Activated CD8-positive, alpha-beta T cell treated with anti-CD3 and anti-CD28 coated beads, Interleukin-2, amount 10 ng/mL, durations not matched to agents 7 days and 5 days (primary cell): ENCODE data around the gene ATP10A. TPM values are rescaled to one million over a fixed set of nuclear protein-coding genes. Genes with fewer than 3 reads are reported as not detected.

ENCODE experiments used
- ATAC-seq: fragments of 150-1000 bp; cut with Tn5 transposase; one replicate; pipeline ENCODE4 v1.10.0; 2021; ENCODE audit warnings: moderate library complexity
- CTCF ChIA-PET: fragments of 350-600 bp; sonication (Branson Sonifier 250); formaldehyde crosslinking; loops from one replicate; lab custom pipeline; 2021; ENCODE audit warnings: antibody characterized with exemption; lab: Charles Lee
- POLR2A ChIA-PET: fragments of 350-600 bp; sonication (Branson Sonifier 250); formaldehyde crosslinking; loops from one replicate; lab custom pipeline; 2021; ENCODE audit warnings: antibody characterized with exemption; lab: Charles Lee
- DNase-seq: peaks from one replicate; pipeline ENCODE4 v3.0.0-alpha.2; 2020
- H3K27ac Mint-ChIP-seq: one replicate; pipeline ENCODE4 v1.8.0; 2021; ENCODE audit warnings: mild to moderate bottlenecking, mixed read lengths
- H3K27me3 Mint-ChIP-seq: one replicate; pipeline ENCODE4 v1.8.0; 2021; ENCODE audit warnings: low read depth, mixed read lengths
- H3K36me3 Mint-ChIP-seq: one replicate; pipeline ENCODE4 v1.8.0; 2021; ENCODE audit warnings: low read depth, mixed read lengths
- H3K4me1 Mint-ChIP-seq: one replicate; pipeline ENCODE4 v1.8.0; 2021; ENCODE audit warnings: low read depth, mixed read lengths
- H3K4me3 Mint-ChIP-seq: one replicate; pipeline ENCODE4 v1.8.0; 2021; ENCODE audit warnings: mild to moderate bottlenecking, mixed read lengths
- H3K9me3 Mint-ChIP-seq: one replicate; pipeline ENCODE4 v1.8.0; 2022; ENCODE audit warnings: mixed read lengths; ENCODE audit not compliant: insufficient read depth
- total RNA-seq, 2 experiments: library from RNA; stranded (reverse); gene quantifications; one replicate each; pipeline ENCODE4 v1.2.3, GENCODE V29; 2021

Gene ATP10A
- total RNA-seq, 2 experiments from 2014 or later, result 53.8 to 58.9 TPM

- Mint-ChIP-seq H3K4me1 (peaks cover 15% of the 10 kb centered on the region), H3K27me3 (no peaks in the 10 kb centered on the region), H3K36me3 (peaks cover 6% of the 10 kb centered on the region), H3K4me3 (no peak overlapping the region), H3K27ac (no peak overlapping the region), H3K9me3 (no peaks in the 10 kb centered on the region)
- ATAC-seq (no peak), DNase-seq (no peak)
- CTCF ChIA-PET, result interaction anchor here (0.9 to 1.7 kb wide), 3 partner anchors 14 to 194 kb away, joined by 3 to 8 read pairs (median 3); no protein-coding TSS in a partner anchor
- POLR2A ChIA-PET, result interaction anchor here (0.6 kb wide), 1 partner anchor 122 kb away, joined by 3 read pairs; no protein-coding TSS in a partner anchor
These were observed 122.5 kb downstream of the ATP10A start for GRCh38 chr15:25740383-25741255.

- H3K9me3 Mint-ChIP-seq, result no peaks in the 10 kb centered on the region
- ChIA-PET POLR2A (interaction anchor here (0.6 kb wide), 1 partner anchor 122 kb away, joined by 3 read pairs; no protein-coding TSS in a partner anchor), CTCF (interaction anchor here (0.7 to 1.7 kb wide), 2 partner anchors 55 to 194 kb away, joined by 3 to 8 read pairs; no protein-coding TSS in a partner anchor)
- H3K27me3 Mint-ChIP-seq, result no peaks in the 10 kb centered on the region
- H3K36me3 Mint-ChIP-seq, result peaks cover 13% of the 10 kb centered on the region
- DNase-seq (peak; percentile 67), ATAC-seq (peak; percentile 91)
- peaks cover 15% of the 10 kb centered on the region for H3K4me1 Mint-ChIP-seq
- H3K4me3 Mint-ChIP-seq, result no peak overlapping the region
- peak overlapping the region; percentile 48 for H3K27ac Mint-ChIP-seq
These were observed 123.4 kb downstream of the ATP10A start for GRCh38 chr15:25739687-25740121.

GRCh38 chr15:25738171-25738965 is 124.8 kb downstream of the ATP10A start:
- POLR2A ChIA-PET, result no interaction called here
- H3K9me3 Mint-ChIP-seq, result no peaks in the 10 kb centered on the region
- CTCF ChIA-PET, result interaction anchor here (1.2 to 1.7 kb wide), 2 partner anchors 28 to 196 kb away, joined by 3 to 8 read pairs; no protein-coding TSS in a partner anchor
- H3K4me1 Mint-ChIP-seq, result peaks cover 16% of the 10 kb centered on the region
- peaks cover 24% of the 10 kb centered on the region for H3K36me3 Mint-ChIP-seq
- no peak for DNase-seq
- no peak for ATAC-seq
- H3K27ac Mint-ChIP-seq, result no peak overlapping the region
- no peaks in the 10 kb centered on the region for H3K27me3 Mint-ChIP-seq
- no peak overlapping the region for H3K4me3 Mint-ChIP-seq

- peaks cover 21% of the 10 kb centered on the region for H3K4me1 Mint-ChIP-seq
- ChIA-PET POLR2A (no interaction called here), CTCF (interaction anchor here (1.4 kb wide), 1 partner anchor 196 kb away, joined by 4 read pairs; no protein-coding TSS in a partner anchor)
- ATAC-seq, result no peak
- H3K9me3 Mint-ChIP-seq, result no peaks in the 10 kb centered on the region
- peaks cover 26% of the 10 kb centered on the region for H3K36me3 Mint-ChIP-seq
- H3K27ac Mint-ChIP-seq, result no peak overlapping the region
- no peaks in the 10 kb centered on the region for H3K27me3 Mint-ChIP-seq
- no peak overlapping the region for H3K4me3 Mint-ChIP-seq
- DNase-seq, result no peak
These were observed 125.9 kb downstream of the ATP10A start for GRCh38 chr15:25737218-25737643.

GRCh38 chr15:25736461-25736860 is 126.7 kb downstream of the ATP10A start:
- CTCF ChIA-PET, result interaction anchor here (1.4 kb wide), 1 partner anchor 197 kb away, joined by 4 read pairs; no protein-coding TSS in a partner anchor
- Mint-ChIP-seq H3K4me3 (no peak overlapping the region), H3K9me3 (no peaks in the 10 kb centered on the region), H3K4me1 (peaks cover 21% of the 10 kb centered on the region), H3K27me3 (no peaks in the 10 kb centered on the region), H3K27ac (no peak overlapping the region), H3K36me3 (peaks cover 32% of the 10 kb centered on the region)
- no peak for DNase-seq
- no peak for ATAC-seq
- POLR2A ChIA-PET, result no interaction called here

- ChIA-PET CTCF (no interaction called here), POLR2A (no interaction called here)
- ATAC-seq (no peak), DNase-seq (no peak)
- no peaks in the 10 kb centered on the region for H3K27me3 Mint-ChIP-seq
- H3K4me1 Mint-ChIP-seq, result peaks cover 17% of the 10 kb centered on the region
- H3K27ac Mint-ChIP-seq, result no peak overlapping the region
- H3K36me3 Mint-ChIP-seq, result peaks cover 32% of the 10 kb centered on the region
- no peak overlapping the region for H3K4me3 Mint-ChIP-seq
- no peaks in the 10 kb centered on the region for H3K9me3 Mint-ChIP-seq
These were observed 127.4 kb downstream of the ATP10A start for GRCh38 chr15:25735550-25736384.

DNA sequence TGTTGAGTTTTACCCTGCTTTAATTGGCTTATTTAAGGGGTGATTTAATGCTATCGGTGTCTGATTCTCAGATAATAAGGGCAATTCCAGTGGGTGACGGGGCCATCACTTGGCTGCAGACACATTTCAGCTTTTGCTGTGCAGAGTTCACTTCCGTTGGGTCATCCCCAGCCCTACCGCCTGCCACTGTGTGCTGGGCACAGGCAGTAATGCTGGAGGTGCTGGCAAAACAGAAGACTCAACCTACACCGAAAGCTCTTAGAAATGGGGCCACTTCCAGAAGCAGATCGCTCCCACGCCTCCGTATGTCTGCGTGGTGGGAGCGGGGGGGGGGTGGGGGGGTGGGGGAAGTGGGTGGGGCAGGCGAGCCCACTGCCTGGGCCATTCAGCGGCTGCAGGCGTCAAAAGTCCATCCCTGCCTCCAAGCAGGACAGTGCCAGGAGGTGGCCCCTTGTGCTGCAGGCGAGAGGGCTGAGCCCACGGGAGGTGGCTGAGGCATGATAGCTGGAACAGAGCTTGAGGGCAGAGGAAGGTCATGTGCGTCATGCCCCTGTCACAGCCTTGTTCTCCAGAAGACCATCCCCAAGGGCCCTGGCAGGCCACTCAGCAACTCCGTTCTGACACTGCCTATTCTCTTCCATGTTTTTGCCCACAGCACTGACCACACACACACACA is 128.3 kb downstream of the ATP10A start:
- CTCF ChIA-PET, result no interaction called here
- DNase-seq (no peak), ATAC-seq (no peak)
- no peaks in the 10 kb centered on the region for H3K27me3 Mint-ChIP-seq
- no peak overlapping the region for H3K4me3 Mint-ChIP-seq
- H3K36me3 Mint-ChIP-seq, result peaks cover 32% of the 10 kb centered on the region
- H3K9me3 Mint-ChIP-seq, result no peaks in the 10 kb centered on the region
- POLR2A ChIA-PET, result no interaction called here
- no peak overlapping the region for H3K27ac Mint-ChIP-seq
- peaks cover 11% of the 10 kb centered on the region for H3K4me1 Mint-ChIP-seq

DNA sequence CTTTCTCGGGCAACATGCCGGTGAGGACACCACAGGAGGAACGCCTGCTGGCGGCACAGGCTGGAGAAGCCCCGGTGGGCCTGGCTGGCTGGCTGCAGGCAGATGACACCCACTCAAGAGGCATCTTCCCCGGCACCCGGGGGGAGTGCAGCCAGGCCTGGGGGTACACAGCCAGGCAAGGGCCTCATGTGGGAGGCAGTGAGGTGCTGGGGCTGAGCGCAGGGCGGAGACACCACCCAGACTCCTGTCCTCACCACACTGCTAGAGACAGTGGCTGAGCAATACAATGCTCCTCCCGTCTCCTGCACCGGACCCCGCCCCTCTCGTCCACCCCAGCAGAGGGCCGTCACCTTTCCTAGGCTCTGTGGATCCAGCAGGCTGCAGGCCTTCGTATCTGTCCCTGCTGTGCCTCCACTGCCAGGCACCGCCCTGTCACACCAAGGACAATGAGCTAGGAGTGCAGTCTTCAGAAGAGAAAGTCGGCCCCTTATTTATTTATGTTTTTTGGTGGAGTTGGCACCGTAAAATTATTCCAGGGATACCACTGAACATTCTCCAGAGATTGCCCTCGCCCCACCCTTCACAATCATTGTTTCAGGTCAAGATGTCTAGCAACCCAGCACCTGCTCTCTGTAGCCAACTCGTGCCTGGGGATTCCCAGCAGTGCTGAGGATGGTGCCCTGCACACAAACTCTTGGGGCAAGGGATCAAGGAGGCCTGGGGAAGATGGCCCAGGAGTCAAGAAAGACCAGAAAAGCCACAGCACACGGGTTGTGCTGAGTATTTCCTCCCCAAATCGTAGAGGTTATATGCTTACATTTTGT is 129.1 kb downstream of the ATP10A start:
- peaks cover 6% of the 10 kb centered on the region for H3K4me1 Mint-ChIP-seq
- ChIA-PET POLR2A (no interaction called here), CTCF (no interaction called here)
- ATAC-seq (no peak), DNase-seq (no peak)
- no peaks in the 10 kb centered on the region for H3K27me3 Mint-ChIP-seq
- no peak overlapping the region for H3K4me3 Mint-ChIP-seq
- no peak overlapping the region for H3K27ac Mint-ChIP-seq
- no peaks in the 10 kb centered on the region for H3K9me3 Mint-ChIP-seq
- H3K36me3 Mint-ChIP-seq, result peaks cover 31% of the 10 kb centered on the region

- ATAC-seq (no peak), DNase-seq (no peak)
- H3K4me1 Mint-ChIP-seq, result peaks cover 6% of the 10 kb centered on the region
- CTCF ChIA-PET, result no interaction called here
- no peaks in the 10 kb centered on the region for H3K9me3 Mint-ChIP-seq
- no peaks in the 10 kb centered on the region for H3K27me3 Mint-ChIP-seq
- peaks cover 31% of the 10 kb centered on the region for H3K36me3 Mint-ChIP-seq
- no peak overlapping the region for H3K4me3 Mint-ChIP-seq
- no peak overlapping the region for H3K27ac Mint-ChIP-seq
- POLR2A ChIA-PET, result no interaction called here
These were observed 129.9 kb downstream of the ATP10A start for GRCh38 chr15:25733036-25733855.
